ENCODE measurements around the gene CDH8. TPM values are rescaled to one million over a fixed set of nuclear protein-coding genes. Genes with fewer than 3 reads are reported as not detected.

The CDH8 gene
- total RNA-seq, 1 experiment from 2014 or later: 1.7 TPM

GRCh38 chr16:61616088-61616487 lies 420.1 kb downstream of the CDH8 start:
- Histone ChIP-seq H3K36me3 (ENCODE audit: control insufficient read depth, insufficient read depth, low read length) (no peaks in the 10 kb centered on the region), H3K9me3 (no peaks in the 10 kb centered on the region), H3K4me1 (no peaks in the 10 kb centered on the region), H3K4me3 (ENCODE audit: low read depth, low read length) (no peak overlapping the region), H3K27me3 (replicated peaks; ENCODE audit: control insufficient read depth, insufficient read depth, low read length) (no peaks in the 10 kb centered on the region)
- intact Hi-C loops (cut with micrococcal nuclease; ENCODE audit: unreplicated experiment): no loop called here
- no TSS peak for BruUV-seq (replicated peaks)
- POLR2A ChIA-PET: interaction anchor here (0.6 kb wide), 1 partner anchor 27 kb away, joined by 3 read pairs; no protein-coding TSS in a partner anchor
- peaks cover 7% of the 10 kb centered on the region for H3K27me3 Mint-ChIP-seq (ENCODE audit: insufficient read depth, unreplicated experiment)
- H3K36me3 Mint-ChIP-seq (ENCODE audit: insufficient read depth, unreplicated experiment): no peaks in the 10 kb centered on the region
- CTCF ChIA-PET: no interaction called here
- no peak overlapping the region for H3K4me3 Mint-ChIP-seq (ENCODE audit: unreplicated experiment)
- no peak overlapping the region for H3K27ac Mint-ChIP-seq (ENCODE audit: unreplicated experiment)
- DNase-seq: no peak
- H3K9me3 Mint-ChIP-seq (ENCODE audit: unreplicated experiment): no peaks in the 10 kb centered on the region
- TF ChIP-seq CTCF (IDR thresholded peaks at IDR 0.05; ENCODE audit: insufficient read depth in 1 of 2, low read depth in 1 of 2, low read length in 1 of 2, severe bottlenecking in 1 of 2, unreplicated experiment in 1 of 2): no peak
- no peaks in the 10 kb centered on the region for H3K4me1 Mint-ChIP-seq (ENCODE audit: low read depth, unreplicated experiment)

DNA sequence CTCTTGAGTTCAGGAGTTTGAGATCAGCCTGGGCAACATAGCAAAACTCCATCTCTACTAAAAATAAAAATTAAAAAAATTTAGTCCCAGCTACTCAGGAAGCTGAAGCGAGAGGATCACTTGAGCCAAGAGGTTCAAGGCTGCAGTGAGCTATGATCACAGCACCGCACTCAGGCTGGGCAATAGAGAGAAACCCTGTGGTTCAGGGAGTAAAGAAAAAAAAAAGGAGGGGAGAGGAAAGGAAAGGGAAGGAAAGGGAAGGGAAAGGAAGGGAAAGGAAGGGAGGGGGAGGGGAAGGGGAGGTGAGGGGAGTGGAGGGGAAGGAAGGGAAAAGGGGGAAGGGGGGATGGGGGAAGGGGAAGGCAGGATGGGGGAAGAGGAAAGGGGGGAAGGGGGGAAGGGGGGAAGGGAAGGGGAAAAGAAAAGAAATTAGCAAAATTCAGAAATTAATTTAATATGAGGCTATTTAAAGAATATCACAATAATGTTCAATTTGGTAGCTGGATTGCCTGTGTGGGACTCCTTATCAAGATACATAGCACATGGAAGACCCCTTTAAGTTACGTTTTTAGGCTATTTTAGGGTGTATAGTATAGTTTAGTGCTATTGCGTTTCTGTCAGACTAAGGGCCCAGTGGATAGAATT lies 424.3 kb downstream of the CDH8 start:
- H3K27me3 Mint-ChIP-seq (ENCODE audit: insufficient read depth, unreplicated experiment): peaks cover 6% of the 10 kb centered on the region
- BruUV-seq (replicated peaks): no TSS peak
- H3K27ac Mint-ChIP-seq (ENCODE audit: unreplicated experiment): no peak overlapping the region
- H3K36me3 ChIP-seq (ENCODE audit: control insufficient read depth, insufficient read depth, low read length): no peaks in the 10 kb centered on the region
- no peaks in the 10 kb centered on the region for H3K4me1 ChIP-seq
- no peak overlapping the region for H3K4me3 ChIP-seq (ENCODE audit: low read depth, low read length)
- no peak for DNase-seq
- H3K36me3 Mint-ChIP-seq (ENCODE audit: insufficient read depth, unreplicated experiment): no peaks in the 10 kb centered on the region
- no peak for TF ChIP-seq CTCF (IDR thresholded peaks at IDR 0.05; ENCODE audit: insufficient read depth in 1 of 2, low read depth in 1 of 2, low read length in 1 of 2, severe bottlenecking in 1 of 2, unreplicated experiment in 1 of 2)
- intact Hi-C loops (cut with micrococcal nuclease; ENCODE audit: unreplicated experiment): no loop called here
- H3K4me1 Mint-ChIP-seq (ENCODE audit: low read depth, unreplicated experiment): no peaks in the 10 kb centered on the region
- no peaks in the 10 kb centered on the region for H3K27me3 ChIP-seq (replicated peaks; ENCODE audit: control insufficient read depth, insufficient read depth, low read length)
- no peaks in the 10 kb centered on the region for H3K9me3 ChIP-seq
- CTCF ChIA-PET: no interaction called here
- H3K9me3 Mint-ChIP-seq (ENCODE audit: unreplicated experiment): no peaks in the 10 kb centered on the region
- POLR2A ChIA-PET: no interaction called here
- no peak overlapping the region for H3K4me3 Mint-ChIP-seq (ENCODE audit: unreplicated experiment)

- CTCF ChIA-PET: interaction anchor here (0.9 kb wide), 1 partner anchor 471 kb away, joined by 3 read pairs; no protein-coding TSS in a partner anchor
- no peak overlapping the region for H3K27ac Mint-ChIP-seq (ENCODE audit: unreplicated experiment)
- peaks cover 16% of the 10 kb centered on the region for H3K9me3 Mint-ChIP-seq (ENCODE audit: unreplicated experiment)
- H3K4me3 Mint-ChIP-seq (ENCODE audit: unreplicated experiment): no peak overlapping the region
- TF ChIP-seq CTCF (IDR thresholded peaks at IDR 0.05; ENCODE audit: insufficient read depth in 1 of 2, low read depth in 1 of 2, low read length in 1 of 2, severe bottlenecking in 1 of 2, unreplicated experiment in 1 of 2): no peak
- H3K27me3 Mint-ChIP-seq (ENCODE audit: insufficient read depth, unreplicated experiment): peaks cover 11% of the 10 kb centered on the region
- H3K36me3 ChIP-seq (ENCODE audit: control insufficient read depth, insufficient read depth, low read length): no peaks in the 10 kb centered on the region
- DNase-seq: no peak
- no peaks in the 10 kb centered on the region for H3K4me1 ChIP-seq
- intact Hi-C loops (cut with micrococcal nuclease; ENCODE audit: unreplicated experiment): no loop called here
- no peak overlapping the region for H3K4me3 ChIP-seq (ENCODE audit: low read depth, low read length)
- H3K27me3 ChIP-seq (replicated peaks; ENCODE audit: control insufficient read depth, insufficient read depth, low read length): no peaks in the 10 kb centered on the region
- H3K9me3 ChIP-seq: no peaks in the 10 kb centered on the region
- no peaks in the 10 kb centered on the region for H3K36me3 Mint-ChIP-seq (ENCODE audit: insufficient read depth, unreplicated experiment)
- POLR2A ChIA-PET: no interaction called here
- BruUV-seq (replicated peaks): no TSS peak
- no peaks in the 10 kb centered on the region for H3K4me1 Mint-ChIP-seq (ENCODE audit: low read depth, unreplicated experiment)
These were observed 429.7 kb downstream of the CDH8 start for GRCh38 chr16:61606581-61606980.

All from Caco-2 (cell line).